NCI-H774 (cell line): ENCODE results near the gene UBC.
"Not testable (repeated sequence)": the region's sequence is repeated elsewhere in the genome, so short reads cannot be mapped to it uniquely, and the experiment has no call there.

Experiments used
- DNase-seq: peaks from one replicate; lab custom pipeline; 2025; lab: John Stamatoyannopoulos, UW

The UBC gene

GRCh38 chr12:124931528-124931927 lies 17.1 kb upstream of the UBC start:
- not testable (repeated sequence) for DNase-seq

GRCh38 chr12:124930586-124930985 lies 16.1 kb upstream of the UBC start:
- no peak for DNase-seq

- no peak for DNase-seq
Observed at GRCh38 chr12:124929649-124930419, 15.4 kb upstream of the UBC start.

GRCh38 chr12:124928912-124929530 lies 14.6 kb upstream of the UBC start:
- DNase-seq = no peak

- DNase-seq = no peak
Observed at GRCh38 chr12:124928095-124928911, 13.9 kb upstream of the UBC start.

- no peak for DNase-seq
Observed at GRCh38 chr12:124927201-124928094, 13.0 kb upstream of the UBC start.

- not testable (repeated sequence) for DNase-seq
Observed at GRCh38 chr12:124925782-124926181, 11.3 kb upstream of the UBC start.

GRCh38 chr12:124925117-124925516 lies 10.7 kb upstream of the UBC start:
- no peak for DNase-seq

- DNase-seq = no peak
Observed at GRCh38 chr12:124923905-124924734, 9.7 kb upstream of the UBC start.

- no peak for DNase-seq
Observed at GRCh38 chr12:124921200-124922031, 7.0 kb upstream of the UBC start.

GRCh38 chr12:124920353-124920935 lies 6.0 kb upstream of the UBC start:
- no peak for DNase-seq

GRCh38 chr12:124919521-124920352 lies 5.3 kb upstream of the UBC start:
- no peak for DNase-seq

- not testable (repeated sequence) for DNase-seq
Observed at GRCh38 chr12:124918622-124918988, 4.2 kb upstream of the UBC start.

GRCh38 chr12:124917841-124918621 lies 3.6 kb upstream of the UBC start:
- DNase-seq = no peak

- DNase-seq = no peak
Observed at GRCh38 chr12:124917135-124917840, 2.8 kb upstream of the UBC start.

- DNase-seq = no peak
Observed at GRCh38 chr12:124916374-124917134, 2.1 kb upstream of the UBC start.
